H1 (cell line): Measurements from ENCODE around the gene NOTCH4. TPM values are rescaled to one million over a fixed set of nuclear protein-coding genes. Genes with fewer than 3 reads are reported as not detected.

Experiments used
- CTCF ChIA-PET: fragments of 300-600 bp; sonication (Branson Sonifier 250); formaldehyde crosslinking; loops from one replicate; lab custom pipeline; 2021; ENCODE audit not compliant: partially characterized antibody; lab: Charles Lee
- POLR2A ChIA-PET: fragments of 300-600 bp; sonication (Branson Sonifier 250); formaldehyde crosslinking; loops from one replicate; lab custom pipeline; 2021; ENCODE audit warnings: inconsistent platforms; ENCODE audit not compliant: partially characterized antibody; lab: Charles Lee
- DNase-seq, 2 experiments: peaks; one replicate each; pipeline versions ENCODE4 v3.0.0 to v3.0.0-alpha.2; 2010 to 2022; ENCODE audit warnings: low spot score in 2 of 2, low read depth in 1 of 2, mixed read lengths in 1 of 2
- FAIRE-seq: peaks from 2 replicates; lab custom pipeline; 2011; peaks lifted over from hg19 to GRCh38; lab: Jason Lieb, UNC
- H2AFZ ChIP-seq: 2 replicates; pipeline ENCODE4 v1.8.1; 2012; ENCODE audit warnings: low read length, inconsistent platforms
- H2AK5ac ChIP-seq: 2 replicates; pipeline ENCODE4 v1.6.1; 2013; ENCODE audit warnings: low read depth, low read length
- H2BK120ac ChIP-seq: replicated peaks from 2 replicates; pipeline ENCODE3; 2013; ENCODE audit warnings: low read depth, low read length, inconsistent platforms
- H2BK12ac ChIP-seq: 2 replicates; pipeline ENCODE4 v1.6.1; 2013; ENCODE audit warnings: low read depth, low read length
- H2BK15ac ChIP-seq: 2 replicates; pipeline ENCODE4 v1.6.1; 2013; ENCODE audit warnings: low read length
- H2BK20ac ChIP-seq: 2 replicates; pipeline ENCODE4 v1.6.1; 2013; ENCODE audit warnings: low read length
- H2BK5ac ChIP-seq: 2 replicates; pipeline ENCODE4 v1.6.1; 2013; ENCODE audit warnings: low read depth, low read length
- H3K14ac ChIP-seq: 2 replicates; pipeline ENCODE4 v1.6.1; 2013; ENCODE audit warnings: inconsistent platforms; ENCODE audit not compliant: insufficient read length
- H3K18ac ChIP-seq: 2 replicates; pipeline ENCODE4 v1.6.1; 2013; ENCODE audit warnings: low read length; ENCODE audit errors: extremely low read depth
- H3K23ac ChIP-seq: 2 replicates; pipeline ENCODE4 v1.6.1; 2013; ENCODE audit warnings: inconsistent platforms; ENCODE audit not compliant: insufficient read length
- H3K23me2 ChIP-seq: 2 replicates; pipeline ENCODE4 v1.6.1; 2013; ENCODE audit warnings: low read depth, low read length
- H3K27ac ChIP-seq: 2 replicates; pipeline ENCODE4 v1.6.1; 2011; ENCODE audit warnings: low read depth, low read length, inconsistent platforms
- H3K27me3 ChIP-seq, 4 experiments: replicated peaks in 1 of 4; 1 replicate in 1 of 4; 2 replicates in 3 of 4; pipeline versions ENCODE4 v1.6.1 to v1.8.1; 2011 to 2013; ENCODE audit warnings: low read length in 3 of 4, mild to moderate bottlenecking in 3 of 4, inconsistent platforms in 2 of 4, mixed read lengths in 2 of 4, moderate library complexity in 1 of 4; ENCODE audit not compliant: control insufficient read depth in 3 of 4, insufficient read depth in 3 of 4; ENCODE audit errors: extremely low read depth in 1 of 4
- H3K36me3 ChIP-seq, 4 experiments: 2 replicates each; pipeline versions ENCODE4 v1.6.1 to v1.8.1; 2011 to 2013; ENCODE audit warnings: mild to moderate bottlenecking in 4 of 4, low read length in 3 of 4, moderate library complexity in 2 of 4, control low read depth in 1 of 4, inconsistent platforms in 1 of 4; ENCODE audit not compliant: insufficient read depth in 4 of 4, control insufficient read depth in 2 of 4
- H3K4ac ChIP-seq: replicated peaks from 2 replicates; pipeline ENCODE3; 2013; ENCODE audit warnings: low read length, low read depth, mixed read lengths, inconsistent platforms; ENCODE audit not compliant: insufficient read length
- H3K4me1 ChIP-seq, 4 experiments: replicated peaks in 1 of 4; 1 replicate in 1 of 4; 2 replicates in 3 of 4; pipeline versions ENCODE4 v1.6.1 to v1.8.1; 2011 to 2013; ENCODE audit warnings: low read length in 3 of 4, inconsistent platforms in 2 of 4, mixed read lengths in 1 of 4; ENCODE audit not compliant: insufficient read depth in 4 of 4, control insufficient read depth in 3 of 4
- H3K4me2 ChIP-seq, 2 experiments: 2 replicates each; pipeline versions ENCODE4 v1.6.1 to v1.8.1; 2011 to 2013; ENCODE audit warnings: low read depth in 2 of 2, low read length in 2 of 2, control low read depth in 1 of 2, inconsistent platforms in 1 of 2, mild to moderate bottlenecking in 1 of 2; ENCODE audit not compliant: insufficient read depth in 1 of 2
- H3K4me3 ChIP-seq, 4 experiments: fragments of 200-600, 300-600 bp in 1 of 4; sonication (generic), shearing (Covaris generic), sonication (Bioruptor Twin) in 1 of 4; 2 replicates each; pipeline versions ENCODE4 v1.5.1 to v1.8.1; 2011 to 2016; ENCODE audit warnings: low read length in 4 of 4, low read depth in 3 of 4, control low read depth in 2 of 4, inconsistent platforms in 2 of 4, mild to moderate bottlenecking in 2 of 4, mixed read lengths in 1 of 4, moderate library complexity in 1 of 4; ENCODE audit not compliant: insufficient read depth in 2 of 4; ENCODE audit errors: extremely low read depth in 1 of 4
- H3K56ac ChIP-seq: replicated peaks from 2 replicates; pipeline ENCODE3; 2013; ENCODE audit warnings: low read depth, mild to moderate bottlenecking, mixed read lengths, low read length, inconsistent platforms; ENCODE audit not compliant: insufficient read length
- H3K79me1 ChIP-seq: 2 replicates; pipeline ENCODE4 v1.6.1; 2013; ENCODE audit warnings: low read depth, low read length, control low read depth
- H3K79me2 ChIP-seq, 2 experiments: 2 replicates each; pipeline versions ENCODE4 v1.6.1 to v1.8.1; 2012 to 2013; ENCODE audit warnings: low read length in 2 of 2, mild to moderate bottlenecking in 2 of 2, inconsistent platforms in 1 of 2; ENCODE audit not compliant: insufficient read depth in 2 of 2, control insufficient read depth in 1 of 2
- H3K9ac ChIP-seq, 4 experiments: replicated peaks in 1 of 4; 1 replicate in 1 of 4; 2 replicates in 3 of 4; pipeline versions ENCODE4 v1.6.1 to v1.8.1; 2011 to 2013; ENCODE audit warnings: low read depth in 3 of 4, low read length in 3 of 4, control low read depth in 2 of 4, mild to moderate bottlenecking in 2 of 4, moderate library complexity in 2 of 4, inconsistent platforms in 1 of 4; ENCODE audit errors: extremely low read depth in 1 of 4
- H3K9me3 ChIP-seq, 2 experiments: 2 replicates each; pipeline versions ENCODE4 v1.6.1 to v1.8.1; 2012 to 2013; ENCODE audit warnings: mild to moderate bottlenecking in 2 of 2, moderate library complexity in 2 of 2, control low read depth in 1 of 2, inconsistent platforms in 1 of 2, low read depth in 1 of 2, low read length in 1 of 2, mixed read lengths in 1 of 2; ENCODE audit not compliant: insufficient read depth in 2 of 2
- H4K20me1 ChIP-seq, 2 experiments: replicated peaks in 1 of 2; 2 replicates each; pipeline versions ENCODE3 to v1.8.1; 2011 to 2013; ENCODE audit warnings: inconsistent platforms in 2 of 2, low read length in 2 of 2, mild to moderate bottlenecking in 1 of 2; ENCODE audit not compliant: insufficient read depth in 2 of 2, control insufficient read depth in 1 of 2
- H4K5ac ChIP-seq: 2 replicates; pipeline ENCODE4 v1.6.1; 2013; ENCODE audit warnings: low read length, low read depth, mixed read lengths, inconsistent platforms; ENCODE audit not compliant: insufficient read length
- H4K8ac ChIP-seq: 2 replicates; pipeline ENCODE4 v1.8.0; 2013; ENCODE audit warnings: mild to moderate bottlenecking, moderate library complexity, low read length, inconsistent platforms; ENCODE audit not compliant: insufficient read depth; ENCODE audit errors: extremely low read depth
- H4K91ac ChIP-seq: replicated peaks from 2 replicates; pipeline ENCODE3; 2013; ENCODE audit warnings: low read length, mixed read lengths, inconsistent platforms; ENCODE audit not compliant: insufficient read length
- NRF1 ChIP-seq: IDR thresholded peaks from 2 replicates; pipeline ENCODE4 v1.6.1; 2011; ENCODE audit warnings: mild to moderate bottlenecking, low read depth, low read length, improper control_type of control experiment
- RBBP5 ChIP-seq: IDR thresholded peaks from 2 replicates; pipeline ENCODE4 v1.7.1; 2012; ENCODE audit warnings: low read depth, mild to moderate bottlenecking, inconsistent platforms, low read length, moderate library complexity, borderline replicate concordance
- SRF ChIP-seq: IDR thresholded peaks from 2 replicates; pipeline ENCODE4 v1.6.1; 2011; ENCODE audit warnings: mild to moderate bottlenecking, low read depth, low read length, moderate library complexity
- WGBS, 2 experiments: shearing (Covaris generic) in 1 of 2; methylation state at CpG; one replicate each; pipeline versions ENCODE4 v1.1.6 to v1.1.7; 2013 to 2015; ENCODE audit warnings: low lambda C conversion rate in 2 of 2, mixed read lengths in 2 of 2, inconsistent platforms in 1 of 2, low coverage in 1 of 2, missing lambda C conversion rate in 1 of 2; ENCODE audit not compliant: insufficient replicate concordance in 2 of 2, insufficient coverage in 1 of 2, insufficient read length in 1 of 2; ENCODE audit errors: extremely low coverage in 1 of 2, missing lambda C conversion rate in 1 of 2; 5-methylcytosine and 5-hydroxymethylcytosine counted together
- polyA plus RNA-seq, 7 experiments: library from polyadenylated mRNA; depleted of rRNA in 3 of 7; stranded (reverse) in 5 of 7; unstranded in 2 of 7; fragments of >200 nt in 5 of 7; fragments of 200-250 nt in 2 of 7; gene quantifications; 1 replicate in 5 of 7; 2 replicates in 1 of 7; 4 replicates in 1 of 7; pipeline versions ENCODE4 v1.2.1 to v1.2.3, GENCODE V29; 2011 to 2013; ENCODE audit warnings: missing spikeins in 2 of 7, mixed read lengths in 2 of 7
- total RNA-seq: library from RNA; stranded (reverse); fragmentation: NEBNext Ultra II Directional; extraction: Animal tissue kit (Norgen Biotek cat#: 25700); gene quantifications from 2 replicates; pipeline ENCODE4 v1.2.1, GENCODE V29; 2021

NOTCH4 gene
- total and polyA plus RNA-seq, 2 of the 8 experiments (the other 6 are each of a cell fraction or from before 2014, with no cell fraction given) = 1.9 to 2.8 TPM

DNA sequence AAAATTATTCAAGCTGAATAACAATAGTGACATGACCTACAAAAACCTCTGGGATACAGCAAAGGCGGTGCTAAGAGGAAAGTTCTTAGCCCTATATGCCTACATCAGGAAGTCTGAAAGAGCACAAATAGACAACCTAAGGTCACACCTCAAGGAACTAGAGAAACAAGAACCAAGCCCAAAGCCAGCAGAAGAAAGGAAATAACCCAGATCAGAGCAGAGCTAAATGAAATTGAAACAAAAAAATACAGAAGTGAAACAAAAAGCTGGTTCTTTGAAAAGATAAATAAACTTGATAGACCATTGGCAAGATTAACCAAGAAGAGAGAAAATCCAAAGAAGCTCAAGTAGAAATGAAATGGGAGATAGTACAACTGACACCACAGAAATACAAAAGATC is 47.6 kb upstream of the NOTCH4 start:
- H3K9ac ChIP-seq = no peak overlapping the region
- 95% methylated on average over 1 of the region's 1 CpG; no CpG with 5 or more reads in 1 of the 2 experiments for WGBS, 2 experiments
- H3K14ac ChIP-seq = no peak overlapping the region
- H2AFZ ChIP-seq = no peak overlapping the region
- no peak overlapping the region for H3K56ac ChIP-seq
- H2BK15ac ChIP-seq = no peak overlapping the region
- H2BK5ac ChIP-seq = no peak overlapping the region
- H3K79me1 ChIP-seq = no peaks in the 10 kb centered on the region
- H4K91ac ChIP-seq = no peak overlapping the region
- H2AK5ac ChIP-seq = no peak overlapping the region
- H3K9me3 ChIP-seq = 0 out of 4 replicates have a peak, but pooled peaks cover 0 to 4% of the 10 kb centered on the region in 2 experiments
- no peak for FAIRE-seq
- H3K36me3 ChIP-seq = 0 out of 8 replicates have a peak, but pooled peaks cover 0 to 4% (median 0%) of the 10 kb centered on the region in 4 experiments
- no peak overlapping the region for H4K5ac ChIP-seq
- no peaks in the 10 kb centered on the region for H3K27me3 ChIP-seq
- no peak overlapping the region for H2BK20ac ChIP-seq
- POLR2A ChIA-PET = no interaction called here
- no peak overlapping the region for H3K4ac ChIP-seq
- no peaks in the 10 kb centered on the region for H4K20me1 ChIP-seq
- no peak overlapping the region for H2BK120ac ChIP-seq
- CTCF ChIA-PET = no interaction called here
- H3K4me2 ChIP-seq = no peak overlapping the region
- no peak overlapping the region for H3K18ac ChIP-seq
- H3K4me3 ChIP-seq = no peak overlapping the region
- DNase-seq = no peak
- H3K27ac ChIP-seq = no peak overlapping the region
- TF ChIP-seq RBBP5 = no peak
- TF ChIP-seq SRF = no peak
- no peak for TF ChIP-seq NRF1
- no peak overlapping the region for H3K23ac ChIP-seq
- H3K23me2 ChIP-seq = no peaks in the 10 kb centered on the region
- H3K4me1 ChIP-seq = no peaks in the 10 kb centered on the region
- H2BK12ac ChIP-seq = no peak overlapping the region
- no peak overlapping the region for H4K8ac ChIP-seq
- H3K79me2 ChIP-seq = no peaks in the 10 kb centered on the region
